Fibroblast of pulmonary artery (primary cell): ENCODE results near the gene SLC4A5.

Experiments used
- DNase-seq: peaks from one replicate; pipeline ENCODE4 v3.0.0-alpha.2; 2010; ENCODE audit warnings: low read depth
- H3K4me3 ChIP-seq: replicated peaks from 2 replicates; pipeline ENCODE4 v1.5.1; 2011; ENCODE audit warnings: low read depth, mild to moderate bottlenecking, control low read depth, low read length, moderate library complexity
- CTCF ChIP-seq: IDR thresholded peaks from 2 replicates; pipeline ENCODE4 v1.5.1; 2011; ENCODE audit warnings: mild to moderate bottlenecking, control low read depth, low read length, inconsistent platforms; ENCODE audit errors: missing control alignments

The SLC4A5 gene

GRCh38 chr2:74293191-74293991 is 49.8 kb downstream of the SLC4A5 start:
- H3K4me3 ChIP-seq: no peak overlapping the region
- no peak for DNase-seq
- TF ChIP-seq CTCF: no peak

- H3K4me3 ChIP-seq: no peak overlapping the region
- no peak for TF ChIP-seq CTCF
- DNase-seq: no peak
Measured at GRCh38 chr2:74292751-74293150, 50.5 kb downstream of the SLC4A5 start.

GRCh38 chr2:74291886-74292621 is 51.2 kb downstream of the SLC4A5 start:
- no peak for DNase-seq
- H3K4me3 ChIP-seq: no peak overlapping the region
- no peak for TF ChIP-seq CTCF

GRCh38 chr2:74291218-74291544 is 52.0 kb downstream of the SLC4A5 start:
- TF ChIP-seq CTCF: no peak
- DNase-seq: no peak
- H3K4me3 ChIP-seq: no peak overlapping the region

GRCh38 chr2:74290466-74291217 is 52.6 kb downstream of the SLC4A5 start:
- DNase-seq: no peak
- H3K4me3 ChIP-seq: no peak overlapping the region
- no peak for TF ChIP-seq CTCF

GRCh38 chr2:74290066-74290465 is 53.1 kb downstream of the SLC4A5 start:
- no peak for TF ChIP-seq CTCF
- no peak for DNase-seq
- H3K4me3 ChIP-seq: no peak overlapping the region
